CD4-positive, alpha-beta T cell (primary cell): Measurements from ENCODE around the gene CCDC3. TPM values are rescaled to one million over a fixed set of nuclear protein-coding genes. Genes with fewer than 3 reads are reported as not detected.

Experiments
- ATAC-seq: fragments of 200-7000 bp; cut with Tn5 transposase; one replicate; pipeline ENCODE4 v1.10.0; 2022; ENCODE audit warnings: mild to moderate bottlenecking; ENCODE audit not compliant: poor library complexity
- CTCF ChIA-PET: fragments of 350-600 bp; sonication (Branson Sonifier 250); formaldehyde crosslinking; loops from one replicate; lab custom pipeline; 2021; ENCODE audit warnings: antibody characterized with exemption, inconsistent platforms; lab: Charles Lee
- POLR2A ChIA-PET: fragments of 350-600 bp; sonication (Branson Sonifier 250); formaldehyde crosslinking; loops from one replicate; lab custom pipeline; 2021; ENCODE audit warnings: antibody characterized with exemption, inconsistent platforms; lab: Charles Lee
- DNase-seq, 14 experiments: peaks; one replicate each; pipeline ENCODE4 v3.0.0-alpha.2; 2013 to 2020; ENCODE audit warnings: mixed read lengths in 2 of 14
- H3K27ac ChIP-seq, 2 donors: one replicate each; pipeline versions ENCODE4 v1.5.1 to v1.7.0; 2013; ENCODE audit warnings: low read length in 2 of 2, low read depth in 1 of 2, mild to moderate bottlenecking in 1 of 2
- H3K27me3 ChIP-seq, 2 experiments: 1 replicate in 1 of 2; 2 replicates in 1 of 2; pipeline versions ENCODE4 v1.6.1 to v1.7.0; 2013; ENCODE audit warnings: low read length in 2 of 2, control low read depth in 1 of 2, mild to moderate bottlenecking in 1 of 2, moderate library complexity in 1 of 2; ENCODE audit not compliant: insufficient read depth in 2 of 2, control insufficient read depth in 1 of 2
- H3K36me3 ChIP-seq: one replicate; pipeline ENCODE4 v1.6.1; 2013; ENCODE audit warnings: low read length, control low read depth; ENCODE audit not compliant: insufficient read depth
- H3K4me1 ChIP-seq: one replicate; pipeline ENCODE4 v1.6.1; 2013; ENCODE audit warnings: low read length, control low read depth; ENCODE audit not compliant: insufficient read depth
- H3K4me3 ChIP-seq: one replicate; pipeline ENCODE4 v1.5.1; 2013; ENCODE audit warnings: mild to moderate bottlenecking, low read length, moderate library complexity
- H3K9me3 ChIP-seq, 2 experiments: 1 replicate in 1 of 2; 2 replicates in 1 of 2; pipeline versions ENCODE4 v1.6.1 to v1.7.0; 2013; ENCODE audit warnings: low read length in 2 of 2, mild to moderate bottlenecking in 2 of 2, control low read depth in 1 of 2, moderate library complexity in 1 of 2; ENCODE audit not compliant: control insufficient read depth in 1 of 2, insufficient read depth in 1 of 2
- H3K27ac Mint-ChIP-seq: one replicate; pipeline ENCODE4 v1.8.0; 2020; ENCODE audit warnings: mixed read lengths
- H3K27me3 Mint-ChIP-seq: one replicate; pipeline ENCODE4 v1.8.0; 2021; ENCODE audit warnings: mixed read lengths
- H3K36me3 Mint-ChIP-seq: one replicate; pipeline ENCODE4 v1.8.0; 2021; ENCODE audit warnings: low read depth, mixed read lengths
- H3K4me1 Mint-ChIP-seq: one replicate; pipeline ENCODE4 v1.8.0; 2021; ENCODE audit warnings: low read depth, mixed read lengths
- H3K4me3 Mint-ChIP-seq: one replicate; pipeline ENCODE4 v1.8.0; 2020; ENCODE audit warnings: mild to moderate bottlenecking, mixed read lengths
- H3K9me3 Mint-ChIP-seq: one replicate; pipeline ENCODE4 v1.8.0; 2020; ENCODE audit warnings: mixed read lengths
- intact Hi-C, 2 experiments: fragments of 100-400 bp; cut with DNase I in 1 of 2; cut with micrococcal nuclease in 1 of 2; formaldehyde crosslinking; loops; one replicate each; pipeline versions ENCODE4 v1.15.1 to v1.9.0; 2023 to 2025; cut with DNase I, micrococcal nuclease
- total RNA-seq, 174 experiments: library from RNA in 2 of 174; stranded (reverse) in 2 of 174; gene quantifications; one replicate each; pipeline ENCODE4 v1.2.3 and lab custom pipeline; 2021 to 2026
- TF ChIP-seq, protein P1 (sequence below): fragments of 200-600 bp; IDR thresholded peaks from one replicate; pipeline ENCODE4 v1.8.0; 2022; ENCODE audit warnings: antibody characterized with exemption, mild to moderate bottlenecking

Gene CCDC3
- total RNA-seq, 2 experiments from 2014 or later, result 0.08 TPM; not detected in 1

DNA sequence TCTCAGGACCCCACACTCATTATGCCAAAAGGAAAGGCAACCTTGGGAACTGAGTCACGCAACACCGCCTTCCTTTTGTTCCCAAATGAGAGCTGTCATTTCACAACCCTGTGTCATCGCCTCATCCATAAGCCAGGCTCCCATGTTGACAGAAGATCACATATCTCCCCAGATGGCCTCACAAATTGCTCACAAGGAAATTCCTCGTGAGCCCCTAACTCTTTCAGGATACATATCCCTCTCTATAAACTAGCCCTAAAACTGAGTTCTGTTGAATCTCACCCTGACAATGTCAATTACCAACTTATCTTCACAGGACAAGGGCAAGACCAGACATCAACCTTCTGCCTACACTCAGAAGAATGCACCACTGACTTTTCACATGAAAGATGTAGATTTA is 22.6 kb downstream of the CCDC3 start:
- CTCF ChIA-PET, result no interaction called here
- Histone ChIP-seq H3K36me3 (no peaks in the 10 kb centered on the region), H3K27ac (no peak overlapping the region), H3K4me3 (no peak overlapping the region), H3K9me3 (peaks cover 0 to under 1% of the 10 kb centered on the region in 2 experiments), H3K27me3 (peaks cover 2 to 23% of the 10 kb centered on the region in 2 experiments), H3K4me1 (no peaks in the 10 kb centered on the region)
- Mint-ChIP-seq H3K9me3 (no peaks in the 10 kb centered on the region), H3K4me1 (no peaks in the 10 kb centered on the region), H3K27ac (no peak overlapping the region), H3K36me3 (no peaks in the 10 kb centered on the region), H3K27me3 (peaks cover 35% of the 10 kb centered on the region), H3K4me3 (no peak overlapping the region)
- ATAC-seq, result no peak
- POLR2A ChIA-PET, result no interaction called here
- TF ChIP-seq, protein P1, sequence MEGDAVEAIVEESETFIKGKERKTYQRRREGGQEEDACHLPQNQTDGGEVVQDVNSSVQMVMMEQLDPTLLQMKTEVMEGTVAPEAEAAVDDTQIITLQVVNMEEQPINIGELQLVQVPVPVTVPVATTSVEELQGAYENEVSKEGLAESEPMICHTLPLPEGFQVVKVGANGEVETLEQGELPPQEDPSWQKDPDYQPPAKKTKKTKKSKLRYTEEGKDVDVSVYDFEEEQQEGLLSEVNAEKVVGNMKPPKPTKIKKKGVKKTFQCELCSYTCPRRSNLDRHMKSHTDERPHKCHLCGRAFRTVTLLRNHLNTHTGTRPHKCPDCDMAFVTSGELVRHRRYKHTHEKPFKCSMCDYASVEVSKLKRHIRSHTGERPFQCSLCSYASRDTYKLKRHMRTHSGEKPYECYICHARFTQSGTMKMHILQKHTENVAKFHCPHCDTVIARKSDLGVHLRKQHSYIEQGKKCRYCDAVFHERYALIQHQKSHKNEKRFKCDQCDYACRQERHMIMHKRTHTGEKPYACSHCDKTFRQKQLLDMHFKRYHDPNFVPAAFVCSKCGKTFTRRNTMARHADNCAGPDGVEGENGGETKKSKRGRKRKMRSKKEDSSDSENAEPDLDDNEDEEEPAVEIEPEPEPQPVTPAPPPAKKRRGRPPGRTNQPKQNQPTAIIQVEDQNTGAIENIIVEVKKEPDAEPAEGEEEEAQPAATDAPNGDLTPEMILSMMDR, result no peak
- intact Hi-C loops, result no loop called here
- no peak for DNase-seq

DNA sequence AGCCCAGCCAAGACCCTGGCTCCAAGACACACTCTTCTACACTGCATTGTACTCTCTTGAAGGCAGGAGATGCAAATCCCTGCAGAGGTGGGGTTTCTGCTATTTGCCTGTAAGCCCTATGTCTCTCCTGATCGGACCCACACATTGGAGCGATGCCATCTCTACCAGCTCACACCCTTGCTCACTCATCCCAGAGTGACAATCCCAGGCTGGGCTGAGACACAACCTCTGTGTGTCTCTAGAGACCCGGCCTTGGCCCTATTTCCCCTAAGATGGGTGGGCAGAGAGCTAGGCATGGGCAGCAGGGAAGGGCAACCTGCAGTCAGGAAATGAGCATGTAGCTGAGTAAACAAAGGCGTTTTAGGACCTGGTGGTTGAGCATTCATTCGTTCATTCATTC is 25.6 kb downstream of the CCDC3 start:
- Histone ChIP-seq H3K27me3 (peaks cover 2 to 23% of the 10 kb centered on the region in 2 experiments), H3K9me3 (no peaks in the 10 kb centered on the region), H3K4me1 (no peaks in the 10 kb centered on the region), H3K27ac (no peak overlapping the region), H3K4me3 (no peak overlapping the region), H3K36me3 (no peaks in the 10 kb centered on the region)
- Mint-ChIP-seq H3K4me3 (no peak overlapping the region), H3K9me3 (no peaks in the 10 kb centered on the region), H3K27me3 (peaks cover 47% of the 10 kb centered on the region), H3K36me3 (no peaks in the 10 kb centered on the region), H3K27ac (no peak overlapping the region), H3K4me1 (no peaks in the 10 kb centered on the region)
- ATAC-seq (no peak), DNase-seq (no peak)
- TF ChIP-seq, protein P1, result no peak
- POLR2A ChIA-PET, result no interaction called here
- CTCF ChIA-PET, result no interaction called here
- intact Hi-C loops, result no loop called here

DNA sequence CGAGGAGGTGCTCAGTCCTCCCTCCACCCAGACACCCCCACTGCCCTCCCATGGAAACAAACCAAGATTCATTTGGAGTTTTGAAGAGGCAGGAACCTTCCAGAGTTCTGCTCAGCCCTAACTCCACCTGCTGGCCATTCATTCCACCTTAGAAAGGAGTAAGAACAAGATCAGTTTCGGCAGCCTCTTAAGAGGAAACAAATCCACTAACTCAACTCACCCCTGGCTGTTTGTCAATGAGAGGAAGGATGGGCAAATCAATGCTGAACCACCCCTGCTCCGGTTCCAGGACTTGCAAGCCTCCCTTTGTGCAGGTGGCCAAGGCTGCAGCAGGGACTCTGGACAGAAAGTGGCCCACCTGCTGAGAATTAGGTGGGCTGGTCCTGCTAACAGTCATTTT is 26.2 kb downstream of the CCDC3 start:
- no peaks in the 10 kb centered on the region for H3K4me1 ChIP-seq
- no peak overlapping the region for H3K27ac ChIP-seq
- peaks cover 2 to 21% of the 10 kb centered on the region in 2 experiments for H3K27me3 ChIP-seq
- no peak overlapping the region for H3K4me3 Mint-ChIP-seq
- H3K4me3 ChIP-seq, result no peak overlapping the region
- ATAC-seq (no peak), DNase-seq (no peak)
- ChIA-PET CTCF (no interaction called here), POLR2A (no interaction called here)
- intact Hi-C loops, result no loop called here
- H3K27ac Mint-ChIP-seq, result no peak overlapping the region
- H3K36me3 Mint-ChIP-seq, result no peaks in the 10 kb centered on the region
- H3K9me3 ChIP-seq, result no peaks in the 10 kb centered on the region
- H3K27me3 Mint-ChIP-seq, result peaks cover 42% of the 10 kb centered on the region
- H3K4me1 Mint-ChIP-seq, result no peaks in the 10 kb centered on the region
- TF ChIP-seq, protein P1, result no peak
- H3K9me3 Mint-ChIP-seq, result no peaks in the 10 kb centered on the region
- H3K36me3 ChIP-seq, result no peaks in the 10 kb centered on the region
